NB4 (cell line): Measurements from ENCODE around the gene RNU1-2.
"Not testable (repeated sequence)": the region's sequence is repeated elsewhere in the genome, so short reads cannot be mapped to it uniquely, and the experiment has no call there.

Source experiments
- MYC ChIP-seq: IDR thresholded peaks from 2 replicates; pipeline ENCODE4 v1.6.1; 2011; ENCODE audit warnings: low read depth, low read length
- TF ChIP-seq, protein P1 (sequence below): IDR thresholded peaks from one replicate; pipeline ENCODE4 v1.5.1; 2012; ENCODE audit warnings: low read depth, low read length
- TF ChIP-seq, protein P2 (sequence below): IDR thresholded peaks from 2 replicates; pipeline ENCODE4 v1.6.1; 2011; ENCODE audit warnings: low read depth, low read length

DNA sequence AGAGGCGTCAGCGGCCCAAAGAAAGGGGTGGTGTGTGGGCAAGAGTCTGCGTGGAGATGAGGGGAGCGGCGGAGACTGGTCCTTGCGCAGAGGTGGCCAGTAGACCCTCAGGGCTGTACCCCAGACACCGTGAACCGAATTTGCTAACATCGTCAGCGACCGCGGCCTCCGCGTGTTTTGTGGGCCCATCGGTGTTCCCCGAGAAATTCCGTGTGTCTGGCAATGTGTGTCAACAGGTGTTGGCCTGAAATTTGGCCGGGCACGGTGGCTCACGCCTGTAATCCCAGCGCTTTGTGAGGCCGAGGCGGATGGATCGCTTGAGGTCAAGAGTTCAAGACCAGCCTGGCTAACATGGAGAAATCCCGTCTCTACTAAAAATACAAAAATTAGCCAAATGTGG lies 33.4 kb upstream of the RNU1-2 start:
- TF ChIP-seq, protein P1, sequence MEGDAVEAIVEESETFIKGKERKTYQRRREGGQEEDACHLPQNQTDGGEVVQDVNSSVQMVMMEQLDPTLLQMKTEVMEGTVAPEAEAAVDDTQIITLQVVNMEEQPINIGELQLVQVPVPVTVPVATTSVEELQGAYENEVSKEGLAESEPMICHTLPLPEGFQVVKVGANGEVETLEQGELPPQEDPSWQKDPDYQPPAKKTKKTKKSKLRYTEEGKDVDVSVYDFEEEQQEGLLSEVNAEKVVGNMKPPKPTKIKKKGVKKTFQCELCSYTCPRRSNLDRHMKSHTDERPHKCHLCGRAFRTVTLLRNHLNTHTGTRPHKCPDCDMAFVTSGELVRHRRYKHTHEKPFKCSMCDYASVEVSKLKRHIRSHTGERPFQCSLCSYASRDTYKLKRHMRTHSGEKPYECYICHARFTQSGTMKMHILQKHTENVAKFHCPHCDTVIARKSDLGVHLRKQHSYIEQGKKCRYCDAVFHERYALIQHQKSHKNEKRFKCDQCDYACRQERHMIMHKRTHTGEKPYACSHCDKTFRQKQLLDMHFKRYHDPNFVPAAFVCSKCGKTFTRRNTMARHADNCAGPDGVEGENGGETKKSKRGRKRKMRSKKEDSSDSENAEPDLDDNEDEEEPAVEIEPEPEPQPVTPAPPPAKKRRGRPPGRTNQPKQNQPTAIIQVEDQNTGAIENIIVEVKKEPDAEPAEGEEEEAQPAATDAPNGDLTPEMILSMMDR = not testable (repeated sequence)
- TF ChIP-seq, protein P2, sequence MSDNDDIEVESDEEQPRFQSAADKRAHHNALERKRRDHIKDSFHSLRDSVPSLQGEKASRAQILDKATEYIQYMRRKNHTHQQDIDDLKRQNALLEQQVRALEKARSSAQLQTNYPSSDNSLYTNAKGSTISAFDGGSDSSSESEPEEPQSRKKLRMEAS = not testable (repeated sequence)
- TF ChIP-seq MYC = not testable (repeated sequence)
